Measurements from ENCODE around the gene LRRC4B.
"Not testable (repeated sequence)": the region's sequence is repeated elsewhere in the genome, so short reads cannot be mapped to it uniquely, and the experiment has no call there.

LRRC4B gene

DNA sequence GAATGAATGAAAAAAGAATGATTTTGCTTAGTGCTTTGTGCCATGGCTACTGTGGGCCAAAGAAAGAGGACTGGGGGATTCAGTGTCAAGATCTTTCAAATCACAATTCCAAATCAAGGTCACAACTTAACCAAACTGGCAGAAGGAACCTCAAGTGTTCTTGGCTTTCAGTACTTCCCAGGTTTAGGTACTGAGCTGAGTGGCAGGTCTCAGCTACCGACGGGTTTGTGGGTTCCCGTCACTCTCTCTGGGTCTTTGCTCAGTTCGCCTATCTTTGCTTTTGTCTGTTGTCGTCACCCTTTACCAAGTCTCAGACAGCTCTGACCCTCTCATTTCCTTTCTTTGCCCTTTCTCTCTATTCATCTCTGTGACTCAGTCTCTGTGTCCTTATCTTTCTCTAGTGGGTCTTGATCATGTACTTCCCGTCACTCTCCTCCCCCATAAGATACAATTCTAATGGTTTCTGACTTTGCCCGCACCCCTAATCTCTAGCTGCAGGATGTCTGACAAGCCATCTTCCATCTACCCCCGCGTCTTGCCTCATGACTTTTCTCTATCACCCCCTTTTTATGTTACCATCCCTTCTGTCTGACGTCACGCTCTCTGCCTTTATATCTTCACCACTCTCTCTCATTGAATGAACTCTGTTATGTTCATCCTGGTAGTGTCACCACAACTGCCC is 33.3 kb upstream of the LRRC4B start:
- H3K4me1 ChIP-seq (ENCODE audit: control insufficient read depth, insufficient read depth, low read length): no peaks in the 10 kb centered on the region
- H3K4me3 ChIP-seq (ENCODE audit: low read length): no peak overlapping the region
- peaks cover 7% of the 10 kb centered on the region for H3K9me3 ChIP-seq (ENCODE audit: control insufficient read depth, insufficient read depth, low read length)
- no peak for DNase-seq (ENCODE audit: low read depth, low spot score)
- H3K27ac ChIP-seq (ENCODE audit: low read length): no peak overlapping the region
- H3K36me3 ChIP-seq (ENCODE audit: control insufficient read depth, insufficient read depth, low read length): no peaks in the 10 kb centered on the region
- H3K27me3 ChIP-seq (ENCODE audit: control insufficient read depth, insufficient read depth, low read length): no peaks in the 10 kb centered on the region
- WGBS (ENCODE audit: insufficient coverage, insufficient read length): no CpG with 5 or more reads among the region's 11 CpGs

DNA sequence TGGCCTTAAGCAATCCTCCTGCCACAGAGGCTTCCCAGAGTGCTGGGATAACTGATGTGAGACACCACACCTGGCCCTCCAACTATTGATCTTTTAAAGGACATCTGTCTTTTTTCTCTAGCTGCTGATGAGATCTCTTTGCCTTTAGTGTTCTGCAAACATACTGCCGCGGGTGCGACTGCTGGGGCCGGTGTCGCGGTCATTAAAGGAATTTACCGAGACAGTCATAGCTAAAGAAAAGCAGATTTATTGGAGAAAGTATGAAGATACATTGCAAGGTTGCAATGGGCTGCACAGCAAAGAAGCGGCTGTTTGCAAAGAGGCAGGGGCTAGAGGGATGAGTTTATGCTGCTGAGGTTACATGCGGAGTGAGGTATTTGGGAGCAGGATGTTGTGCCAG is 31.2 kb upstream of the LRRC4B start:
- H3K4me1 ChIP-seq (ENCODE audit: control insufficient read depth, insufficient read depth, low read length): no peaks in the 10 kb centered on the region
- no peaks in the 10 kb centered on the region for H3K36me3 ChIP-seq (ENCODE audit: control insufficient read depth, insufficient read depth, low read length)

DNA sequence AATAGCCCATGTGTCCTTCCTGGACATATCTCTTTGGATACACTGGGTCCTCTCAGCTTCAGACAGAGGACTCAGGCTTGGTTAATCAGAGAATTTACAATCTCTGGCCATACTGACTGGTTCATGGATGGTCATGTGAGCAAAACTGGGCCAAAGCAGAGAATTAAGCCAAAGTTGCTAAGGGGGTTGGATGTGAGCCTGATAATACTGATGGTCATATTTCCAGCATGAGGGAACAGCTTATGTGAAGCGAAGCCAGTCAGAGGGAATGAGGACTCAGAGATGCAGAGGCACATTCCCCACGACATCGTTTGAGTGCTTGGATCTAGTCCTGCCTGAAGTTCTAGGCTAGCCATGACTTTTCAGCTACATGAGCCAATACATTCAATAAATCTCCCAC is 22.0 kb upstream of the LRRC4B start:
- DNase-seq (ENCODE audit: low read depth, low spot score): no peak
- no CpG with 5 or more reads among the region's 3 CpGs for WGBS (ENCODE audit: insufficient coverage, insufficient read length)

More for the DNA sequence above, 31.2 kb upstream of the LRRC4B start:
- whole genome bisulfite sequencing (ENCODE audit: insufficient coverage, insufficient read length): no CpG with 5 or more reads among the region's 9 CpGs
- Histone ChIP-seq H3K9me3 (ENCODE audit: control insufficient read depth, insufficient read depth, low read length) (peaks cover 6% of the 10 kb centered on the region), H3K27me3 (ENCODE audit: control insufficient read depth, insufficient read depth, low read length) (no peaks in the 10 kb centered on the region), H3K4me3 (ENCODE audit: low read length) (no peak overlapping the region), H3K27ac (ENCODE audit: low read length) (no peak overlapping the region)
- no peak for DNase-seq (ENCODE audit: low read depth, low spot score)

DNA sequence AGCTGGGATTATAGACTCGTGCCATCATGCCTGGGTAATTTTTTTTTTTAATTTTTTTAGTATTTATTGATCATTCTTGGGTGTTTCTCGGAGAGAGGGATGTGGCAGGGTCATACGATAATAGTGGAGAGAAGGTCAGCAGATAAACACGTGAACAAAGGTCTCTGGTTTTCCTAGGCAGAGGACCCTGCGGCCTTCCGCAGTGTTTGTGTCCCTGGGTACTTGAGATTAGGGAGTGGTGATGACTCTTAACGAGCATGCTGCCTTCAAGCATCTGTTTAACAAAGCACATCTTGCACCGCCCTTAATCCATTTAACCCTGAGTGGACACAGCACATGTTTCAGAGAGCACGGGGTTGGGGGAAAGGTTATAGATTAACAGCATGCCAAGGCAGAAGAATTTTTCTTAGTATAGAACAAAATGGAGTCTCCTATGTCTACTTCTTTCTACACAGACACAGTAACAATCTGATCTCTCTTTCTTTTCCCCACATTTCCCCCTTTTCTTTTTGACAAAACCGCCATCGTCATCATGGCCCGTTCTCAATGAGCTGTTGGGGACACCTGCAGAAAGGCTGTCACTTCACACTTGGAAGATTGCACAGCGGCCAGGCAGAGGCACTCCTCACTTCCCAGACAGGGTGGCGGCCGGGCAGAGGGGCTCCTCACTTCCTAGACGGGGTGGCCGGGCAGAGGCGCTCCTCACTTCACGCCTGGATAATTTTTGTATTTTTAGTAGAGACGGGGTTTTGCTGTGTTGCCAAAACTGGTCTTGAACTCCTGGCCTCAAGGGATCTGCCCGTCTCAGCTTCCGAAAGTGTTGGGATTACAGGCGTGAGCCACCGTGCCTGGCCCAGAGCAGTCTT is 13.8 kb upstream of the LRRC4B start:
- not testable (repeated sequence) for H3K9me3 ChIP-seq (ENCODE audit: control insufficient read depth, insufficient read depth, low read length); H3K36me3 ChIP-seq (ENCODE audit: control insufficient read depth, insufficient read depth, low read length); H3K27ac ChIP-seq (ENCODE audit: low read length); DNase-seq (ENCODE audit: low read depth, low spot score); H3K4me1 ChIP-seq (ENCODE audit: control insufficient read depth, insufficient read depth, low read length); H3K4me3 ChIP-seq (ENCODE audit: low read length); H3K27me3 ChIP-seq (ENCODE audit: control insufficient read depth, insufficient read depth, low read length)
- WGBS (ENCODE audit: insufficient coverage, insufficient read length): no CpG with 5 or more reads among the region's 24 CpGs

More for the DNA sequence above, 22.0 kb upstream of the LRRC4B start:
- no peaks in the 10 kb centered on the region for H3K27me3 ChIP-seq (ENCODE audit: control insufficient read depth, insufficient read depth, low read length)
- no peak overlapping the region for H3K27ac ChIP-seq (ENCODE audit: low read length)
- H3K4me3 ChIP-seq (ENCODE audit: low read length): no peak overlapping the region
- peaks cover 4% of the 10 kb centered on the region for H3K9me3 ChIP-seq (ENCODE audit: control insufficient read depth, insufficient read depth, low read length)
- no peaks in the 10 kb centered on the region for H3K4me1 ChIP-seq (ENCODE audit: control insufficient read depth, insufficient read depth, low read length)
- no peaks in the 10 kb centered on the region for H3K36me3 ChIP-seq (ENCODE audit: control insufficient read depth, insufficient read depth, low read length)

DNA sequence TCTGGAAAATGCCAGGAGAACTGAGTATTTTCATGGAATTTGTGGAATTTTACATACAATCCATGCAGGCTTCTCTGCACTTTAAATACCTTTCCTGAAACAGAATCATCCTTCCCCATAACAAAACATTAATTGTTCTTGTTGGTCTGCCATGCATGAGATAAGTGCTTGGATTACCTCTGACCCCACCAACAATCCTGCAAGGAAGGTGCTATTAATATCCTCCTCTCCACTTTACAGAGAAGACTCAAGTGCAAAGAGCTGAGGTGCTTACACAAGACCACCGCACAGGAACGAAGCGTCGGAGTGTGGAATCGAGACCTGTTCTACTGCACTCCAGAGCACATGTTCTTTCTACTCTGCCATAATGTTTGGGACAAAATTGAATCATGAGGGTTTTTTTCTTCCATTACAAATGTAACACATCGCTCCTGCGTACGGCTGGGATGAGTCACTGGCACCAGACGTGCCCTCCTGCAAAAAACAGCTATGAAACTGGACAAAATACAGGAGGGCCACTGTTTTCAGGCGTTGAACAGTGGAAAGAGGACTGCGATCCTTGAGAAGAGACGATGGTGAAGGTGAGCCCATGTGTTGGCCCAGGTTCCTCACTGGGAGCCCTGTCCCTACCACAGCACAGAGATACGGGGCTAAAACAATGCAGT is 12.9 kb upstream of the LRRC4B start:
- Histone ChIP-seq H3K4me3 (ENCODE audit: low read length) (no peak overlapping the region), H3K27me3 (ENCODE audit: control insufficient read depth, insufficient read depth, low read length) (no peaks in the 10 kb centered on the region), H3K36me3 (ENCODE audit: control insufficient read depth, insufficient read depth, low read length) (no peaks in the 10 kb centered on the region), H3K27ac (ENCODE audit: low read length) (no peak overlapping the region), H3K4me1 (ENCODE audit: control insufficient read depth, insufficient read depth, low read length) (no peaks in the 10 kb centered on the region), H3K9me3 (ENCODE audit: control insufficient read depth, insufficient read depth, low read length) (peaks cover 7% of the 10 kb centered on the region)
- no peak for DNase-seq (ENCODE audit: low read depth, low spot score)
- WGBS (ENCODE audit: insufficient coverage, insufficient read length): no CpG with 5 or more reads among the region's 13 CpGs

DNA sequence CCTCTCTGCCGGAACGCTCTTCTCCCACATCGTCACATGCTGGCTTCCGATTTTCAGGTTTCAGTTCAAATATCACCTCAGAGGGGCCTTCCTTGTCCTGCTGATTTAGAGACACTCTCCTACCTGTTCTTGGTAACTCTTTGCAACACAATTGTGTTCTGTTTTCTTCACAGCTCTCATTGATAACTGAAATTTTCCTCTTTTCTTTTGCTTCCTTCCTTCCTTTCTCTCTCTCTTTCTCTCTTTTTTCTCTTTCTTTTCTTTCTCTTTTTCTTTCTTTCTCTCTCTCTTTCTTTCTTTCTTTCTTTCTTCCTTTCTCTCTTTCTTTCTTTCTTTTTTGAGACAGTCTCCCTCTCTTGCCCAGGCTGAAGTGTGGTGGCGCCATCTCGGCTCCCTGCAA is 12.0 kb upstream of the LRRC4B start:
- Histone ChIP-seq H3K4me3 (ENCODE audit: low read length) (no peak overlapping the region), H3K9me3 (ENCODE audit: control insufficient read depth, insufficient read depth, low read length) (peaks cover 5% of the 10 kb centered on the region), H3K27me3 (ENCODE audit: control insufficient read depth, insufficient read depth, low read length) (no peaks in the 10 kb centered on the region), H3K36me3 (ENCODE audit: control insufficient read depth, insufficient read depth, low read length) (no peaks in the 10 kb centered on the region), H3K27ac (ENCODE audit: low read length) (no peak overlapping the region), H3K4me1 (ENCODE audit: control insufficient read depth, insufficient read depth, low read length) (no peaks in the 10 kb centered on the region)
- DNase-seq (ENCODE audit: low read depth, low spot score): no peak
- WGBS (ENCODE audit: insufficient coverage, insufficient read length): no CpG with 5 or more reads among the region's 6 CpGs

DNA sequence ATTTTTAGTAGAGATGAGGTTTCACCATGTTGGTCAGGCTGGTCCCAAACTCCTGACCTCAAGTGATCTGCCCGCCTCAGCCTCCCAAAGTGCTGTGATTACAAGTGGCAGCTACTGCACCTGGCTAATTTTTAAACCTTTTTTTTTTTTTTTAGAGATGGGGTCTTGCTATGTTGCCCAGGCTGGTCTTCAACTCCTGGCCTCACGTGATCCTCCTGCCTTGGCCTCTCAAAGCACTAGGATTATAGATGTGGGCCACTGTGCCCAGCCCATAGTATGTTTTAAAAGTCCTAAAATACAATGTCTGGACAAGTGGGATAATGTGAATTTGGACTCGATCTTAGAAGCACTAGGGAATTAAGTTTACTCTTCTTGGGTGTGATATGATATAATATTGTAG is 8.5 kb upstream of the LRRC4B start:
- H3K4me3 ChIP-seq (ENCODE audit: low read length); DNase-seq (ENCODE audit: low read depth, low spot score); H3K27me3 ChIP-seq (ENCODE audit: control insufficient read depth, insufficient read depth, low read length); H3K36me3 ChIP-seq (ENCODE audit: control insufficient read depth, insufficient read depth, low read length); H3K27ac ChIP-seq (ENCODE audit: low read length); H3K4me1 ChIP-seq (ENCODE audit: control insufficient read depth, insufficient read depth, low read length): not testable (repeated sequence)
- H3K9me3 ChIP-seq (ENCODE audit: control insufficient read depth, insufficient read depth, low read length): peaks cover 10% of the 10 kb centered on the region
- WGBS (ENCODE audit: insufficient coverage, insufficient read length): no CpG with 5 or more reads among the region's 3 CpGs

DNA sequence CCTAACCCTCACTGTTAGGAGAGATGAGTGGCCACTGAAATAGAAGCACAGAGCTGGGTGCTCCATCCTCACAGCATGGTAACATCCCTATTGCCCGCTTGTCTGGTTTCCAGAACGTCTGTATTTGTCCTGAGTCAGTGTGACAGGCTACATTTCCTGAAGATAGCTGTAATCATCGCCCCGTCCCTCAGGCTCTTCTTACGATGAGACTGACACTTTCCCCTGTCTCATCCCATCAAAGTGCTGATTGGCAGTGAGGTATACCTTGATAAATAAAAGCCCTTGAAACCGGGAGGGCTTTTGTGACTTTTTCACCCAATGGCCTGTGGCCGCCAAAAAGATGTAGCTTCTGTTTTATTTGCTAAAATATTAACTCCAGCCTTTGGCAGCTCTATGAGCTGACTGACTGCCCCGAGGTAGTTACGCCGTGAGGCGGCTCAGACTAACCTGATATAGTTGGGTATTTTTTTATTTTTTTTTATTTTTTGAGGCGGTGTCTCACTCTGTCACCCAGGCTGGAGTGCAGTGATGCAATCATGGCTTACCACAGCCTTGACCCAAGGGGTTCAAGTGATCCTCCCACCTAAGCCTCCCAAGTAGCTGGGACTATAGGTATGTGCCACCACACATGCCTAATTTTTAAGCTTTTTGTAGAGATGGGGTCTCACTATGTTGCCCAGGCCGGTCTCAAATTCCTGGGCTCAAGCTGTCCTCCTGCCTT is 5.7 kb upstream of the LRRC4B start:
- no peak overlapping the region for H3K27ac ChIP-seq (ENCODE audit: low read length)
- peaks cover 13% of the 10 kb centered on the region for H3K9me3 ChIP-seq (ENCODE audit: control insufficient read depth, insufficient read depth, low read length)
- no peaks in the 10 kb centered on the region for H3K36me3 ChIP-seq (ENCODE audit: control insufficient read depth, insufficient read depth, low read length)
- no peaks in the 10 kb centered on the region for H3K27me3 ChIP-seq (ENCODE audit: control insufficient read depth, insufficient read depth, low read length)
- H3K4me3 ChIP-seq (ENCODE audit: low read length): no peak overlapping the region
- no peak for DNase-seq (ENCODE audit: low read depth, low spot score)
- WGBS (ENCODE audit: insufficient coverage, insufficient read length): no CpG with 5 or more reads among the region's 13 CpGs
- no peaks in the 10 kb centered on the region for H3K4me1 ChIP-seq (ENCODE audit: control insufficient read depth, insufficient read depth, low read length)

DNA sequence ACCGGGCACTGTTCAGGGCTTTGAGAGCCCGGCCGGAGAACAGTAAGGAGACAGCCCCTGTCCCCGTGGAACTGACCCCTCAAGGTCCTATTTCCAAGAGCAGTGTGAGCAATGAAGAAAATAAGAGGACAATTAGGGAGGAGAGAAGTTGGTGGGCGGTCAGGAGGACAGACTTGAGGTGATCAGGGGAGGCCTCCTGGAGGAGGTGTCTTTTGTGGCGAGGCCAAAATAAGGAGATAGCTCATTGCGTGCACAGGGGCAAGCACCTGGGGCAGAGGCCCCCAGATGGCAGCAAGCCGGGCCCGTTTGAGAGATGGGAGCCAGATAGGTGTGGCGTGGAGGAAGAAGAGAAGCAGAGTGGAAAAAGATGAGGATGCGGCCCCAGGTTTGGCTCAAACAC is 2.8 kb upstream of the LRRC4B start:
- Histone ChIP-seq H3K27me3 (ENCODE audit: control insufficient read depth, insufficient read depth, low read length) (no peaks in the 10 kb centered on the region), H3K4me3 (ENCODE audit: low read length) (no peak overlapping the region), H3K4me1 (ENCODE audit: control insufficient read depth, insufficient read depth, low read length) (no peaks in the 10 kb centered on the region), H3K9me3 (ENCODE audit: control insufficient read depth, insufficient read depth, low read length) (peaks cover 13% of the 10 kb centered on the region), H3K27ac (ENCODE audit: low read length) (no peak overlapping the region), H3K36me3 (ENCODE audit: control insufficient read depth, insufficient read depth, low read length) (no peaks in the 10 kb centered on the region)
- no CpG with 5 or more reads among the region's 11 CpGs for WGBS (ENCODE audit: insufficient coverage, insufficient read length)
- DNase-seq (ENCODE audit: low read depth, low spot score): no peak

DNA sequence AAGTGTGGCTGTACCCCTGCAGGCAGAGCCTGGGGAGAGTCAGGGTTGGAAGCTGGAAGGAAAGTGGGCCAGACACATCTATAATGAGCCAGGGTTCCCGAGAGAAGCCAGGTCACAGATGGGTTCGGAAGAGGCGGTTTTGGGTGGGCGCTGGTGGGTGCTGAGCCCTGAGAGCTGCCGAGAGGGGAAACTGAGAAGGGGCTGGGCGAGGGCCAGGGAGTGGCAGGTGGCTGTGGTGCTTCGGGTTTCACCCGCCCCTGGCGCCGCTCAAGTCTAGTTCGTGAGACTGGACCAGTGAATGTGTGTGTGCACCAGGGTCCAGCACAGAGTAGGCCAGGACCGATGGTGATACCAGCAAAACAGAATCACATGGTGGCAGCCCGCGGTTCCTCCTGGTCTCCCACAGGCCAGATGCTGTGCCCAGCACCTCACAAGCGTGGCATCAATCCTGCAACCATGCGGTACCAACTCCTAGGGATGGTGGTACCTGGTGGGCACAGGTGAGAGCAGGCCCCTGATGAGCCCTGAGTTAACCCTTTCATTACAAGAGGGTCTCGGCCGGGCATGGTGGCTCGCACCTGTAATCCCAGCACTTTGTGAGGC is 1.8 kb upstream of the LRRC4B start:
- Histone ChIP-seq H3K27ac (ENCODE audit: low read length) (no peak overlapping the region), H3K27me3 (ENCODE audit: control insufficient read depth, insufficient read depth, low read length) (no peaks in the 10 kb centered on the region), H3K9me3 (ENCODE audit: control insufficient read depth, insufficient read depth, low read length) (peaks cover 16% of the 10 kb centered on the region), H3K36me3 (ENCODE audit: control insufficient read depth, insufficient read depth, low read length) (no peaks in the 10 kb centered on the region), H3K4me3 (ENCODE audit: low read length) (no peak overlapping the region), H3K4me1 (ENCODE audit: control insufficient read depth, insufficient read depth, low read length) (no peaks in the 10 kb centered on the region)
- no CpG with 5 or more reads among the region's 19 CpGs for WGBS (ENCODE audit: insufficient coverage, insufficient read length)
- no peak for DNase-seq (ENCODE audit: low read depth, low spot score)
